H1 (cell line): ENCODE measurements around the gene MCM9. TPM values are rescaled to one million over a fixed set of nuclear protein-coding genes. Genes with fewer than 3 reads are reported as not detected.

Experiments used
- POLR2AphosphoS5 ChIP-seq: IDR thresholded peaks from 2 replicates; pipeline ENCODE4 v1.6.1; 2011; ENCODE audit warnings: low read depth, low read length
- RXRA ChIP-seq: IDR thresholded peaks from 2 replicates; pipeline ENCODE4 v1.6.1; 2011; ENCODE audit warnings: low read depth, mild to moderate bottlenecking, low read length, moderate library complexity; ENCODE audit not compliant: insufficient read depth
- SP4 ChIP-seq: IDR thresholded peaks from 2 replicates; pipeline ENCODE4 v1.6.1; 2012; ENCODE audit warnings: low read length, inconsistent platforms
- TEAD4 ChIP-seq: IDR thresholded peaks from 2 replicates; pipeline ENCODE4 v1.6.1; 2012; ENCODE audit warnings: low read depth, low read length, inconsistent platforms, mixed read lengths
- YY1 ChIP-seq: IDR thresholded peaks from 2 replicates; pipeline ENCODE4 v1.6.1; 2011; ENCODE audit warnings: low read depth, mild to moderate bottlenecking, low read length
- polyA plus RNA-seq, 7 experiments: library from polyadenylated mRNA; depleted of rRNA in 3 of 7; stranded (reverse) in 5 of 7; unstranded in 2 of 7; fragments of >200 nt in 5 of 7; fragments of 200-250 nt in 2 of 7; gene quantifications; 1 replicate in 5 of 7; 2 replicates in 1 of 7; 4 replicates in 1 of 7; pipeline versions ENCODE4 v1.2.1 to v1.2.3, GENCODE V29; 2011 to 2013; ENCODE audit warnings: missing spikeins in 2 of 7, mixed read lengths in 2 of 7
- total RNA-seq: library from RNA; stranded (reverse); fragmentation: NEBNext Ultra II Directional; extraction: Animal tissue kit (Norgen Biotek cat#: 25700); gene quantifications from 2 replicates; pipeline ENCODE4 v1.2.1, GENCODE V29; 2021

Gene MCM9
- total and polyA plus RNA-seq, 2 of the 8 experiments (the other 6 are each of a cell fraction or from before 2014, with no cell fraction given): 3.7 to 11.4 TPM

GRCh38 chr6:118875672-118876071 is 59.3 kb downstream of the MCM9 start (continued):
- TF ChIP-seq POLR2AphosphoS5 (no peak), TEAD4 (no peak), RXRA (no peak), YY1 (no peak), SP4 (no peak)
